HG02678 (cell line): ENCODE measurements around the gene ZCCHC14.
A peak's percentile ranks its signal among the peaks of the same experiment; 100 is the strongest.
"Not testable (repeated sequence)": the region's sequence is repeated elsewhere in the genome, so short reads cannot be mapped to it uniquely, and the experiment has no call there.

Experiments used
- ATAC-seq: cut with Tn5 transposase; IDR thresholded peaks from one replicate; pipeline ENCODE4 v1.9.1; 2021; ENCODE audit warnings: mild to moderate bottlenecking, moderate library complexity; ENCODE audit not compliant: unreplicated experiment

ZCCHC14 gene

DNA sequence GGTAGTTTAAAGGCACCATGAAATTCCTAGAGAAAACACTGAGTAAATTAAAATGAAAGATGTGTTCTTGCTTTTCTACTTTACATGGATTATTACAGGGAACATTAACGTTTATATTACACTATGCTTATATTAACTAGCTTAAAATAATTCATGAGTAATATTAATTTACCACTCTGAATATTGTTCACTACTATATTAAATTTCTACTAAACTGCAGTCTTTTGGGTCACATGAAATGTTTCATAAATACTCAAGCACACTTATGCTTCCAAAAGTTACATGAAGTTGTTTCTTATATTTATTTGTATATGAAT lies 104.0 kb downstream of the ZCCHC14 start:
- no peak for ATAC-seq

DNA sequence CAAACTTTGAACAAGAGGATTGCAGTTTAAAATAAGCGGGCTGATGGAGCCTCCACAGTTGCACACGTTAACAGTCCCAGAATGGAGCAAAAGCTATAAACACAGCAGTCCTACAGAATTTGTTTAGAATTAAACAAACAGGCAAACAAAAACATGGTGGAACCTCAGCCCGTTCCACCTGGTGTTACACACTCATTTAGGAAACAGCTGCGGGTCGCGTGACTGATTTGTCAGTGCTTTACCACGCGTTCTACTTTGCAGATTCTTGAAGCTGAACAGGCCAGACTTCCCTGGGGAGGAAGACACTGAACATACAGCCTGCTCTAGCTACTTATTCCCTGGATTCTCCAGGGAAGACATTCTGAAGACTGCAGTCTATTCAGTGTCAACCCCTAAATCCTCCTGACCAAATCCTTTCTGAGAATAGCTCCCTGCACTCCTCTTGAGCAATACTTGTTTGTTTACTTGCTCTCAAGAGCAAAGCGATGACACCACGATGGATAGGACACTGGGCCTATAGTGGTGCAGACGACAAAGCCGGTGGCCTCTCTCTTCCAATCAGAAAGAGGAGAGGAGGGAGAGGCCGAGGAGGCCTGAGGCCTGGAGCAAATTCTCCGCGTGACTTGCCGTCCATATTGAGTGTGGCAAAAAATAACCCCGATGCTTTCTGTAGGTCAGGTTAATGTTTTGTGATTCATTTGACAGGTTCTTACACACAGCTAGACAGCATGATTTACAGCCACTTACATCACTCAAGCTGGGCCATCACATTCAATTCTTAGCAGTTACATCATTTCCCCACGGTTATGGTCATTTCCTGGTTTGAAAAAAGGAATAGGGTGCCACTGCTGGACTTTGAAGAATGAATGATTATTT lies 104.6 kb downstream of the ZCCHC14 start:
- peak; percentile 46 for ATAC-seq

DNA sequence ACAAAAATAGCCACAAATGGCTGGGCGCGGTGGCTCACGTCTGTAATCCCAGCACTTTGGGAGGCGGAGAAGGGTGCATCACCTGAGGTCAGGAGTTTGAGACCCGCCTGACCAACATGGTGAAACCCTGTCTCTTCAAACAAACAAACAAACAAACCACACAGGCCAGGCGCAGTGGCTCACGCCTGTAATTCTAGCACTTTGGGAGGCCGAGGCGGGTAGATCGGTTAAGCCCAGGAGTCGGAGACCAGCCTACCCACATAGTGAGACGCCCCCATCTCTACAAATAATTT lies 108.0 kb downstream of the ZCCHC14 start:
- ATAC-seq, result not testable (repeated sequence)

DNA sequence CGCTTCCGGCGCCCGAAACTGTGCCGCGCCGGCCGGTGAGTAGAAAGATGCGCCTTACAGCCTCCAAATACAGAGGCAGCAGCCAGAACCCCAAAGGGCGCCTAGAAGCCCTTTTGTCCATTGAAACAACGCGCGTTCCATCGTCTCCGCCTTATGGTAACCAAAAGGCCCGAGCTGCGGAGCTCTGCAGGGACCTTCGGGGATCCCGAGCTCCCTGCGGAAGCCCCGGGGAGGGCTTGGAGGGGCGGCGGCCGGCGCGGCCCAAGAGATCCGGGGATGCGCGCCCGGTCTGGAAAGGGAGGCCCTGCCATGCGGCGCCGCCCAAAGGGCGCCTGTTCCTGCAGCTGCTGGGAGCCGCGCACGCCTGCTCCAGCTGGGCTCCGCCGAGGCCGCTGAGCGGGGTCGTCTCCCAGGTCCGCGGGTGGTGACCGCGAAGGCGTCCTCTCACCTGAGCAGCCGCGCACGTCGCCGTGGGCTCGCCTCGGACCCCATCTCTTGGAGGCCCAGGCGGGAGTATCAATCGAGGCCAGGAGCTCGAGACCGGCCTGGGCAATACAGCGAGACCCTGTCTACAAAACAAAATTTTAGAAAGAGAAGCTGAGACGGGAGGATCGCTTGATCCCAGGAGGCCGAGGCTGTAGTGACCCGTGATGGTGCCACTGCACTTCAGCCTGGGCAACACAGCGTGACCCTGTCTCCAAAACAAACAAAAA lies 108.5 kb downstream of the ZCCHC14 start:
- peak; percentile 8 for ATAC-seq

DNA sequence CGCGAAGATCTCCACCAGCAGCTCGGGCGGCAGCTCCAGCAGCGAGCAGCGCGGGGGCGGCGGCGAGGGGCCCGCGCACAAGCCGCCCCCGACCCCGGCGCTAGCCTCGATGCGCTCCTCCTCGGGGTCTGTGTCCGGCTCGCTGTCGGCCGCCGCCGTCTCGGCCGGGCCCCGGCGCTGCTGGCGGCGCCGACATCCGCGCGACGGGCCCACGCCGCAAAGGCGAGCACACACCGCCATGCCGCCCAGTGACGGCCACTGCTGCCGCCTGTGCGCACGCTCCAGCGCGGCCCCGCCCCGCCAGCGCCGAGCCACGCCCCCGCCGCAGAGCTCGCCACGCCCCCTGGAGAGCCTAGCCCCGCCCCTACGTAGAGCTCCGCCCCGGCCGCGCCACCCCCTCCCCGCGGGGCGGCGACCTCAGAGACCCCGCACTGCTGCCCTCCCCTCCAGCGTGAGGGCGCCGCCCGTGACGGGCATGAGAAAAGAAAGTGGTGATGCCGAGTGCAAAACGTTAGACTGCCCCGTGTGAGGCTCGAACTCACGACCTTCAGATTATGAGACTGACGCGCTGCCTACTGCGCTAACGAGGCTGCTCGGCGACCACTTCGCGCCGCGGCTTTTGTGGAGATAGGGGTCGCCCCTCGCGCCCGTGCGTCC lies 109.2 kb downstream of the ZCCHC14 start, which contains the start of gene FBXO31:
FBXO31 (minus strand) TSS at position 272 of the 657 bp plus-strand sequence; CDS start at position 240, 32 bp downstream.
- ATAC-seq, result peak; percentile 50

DNA sequence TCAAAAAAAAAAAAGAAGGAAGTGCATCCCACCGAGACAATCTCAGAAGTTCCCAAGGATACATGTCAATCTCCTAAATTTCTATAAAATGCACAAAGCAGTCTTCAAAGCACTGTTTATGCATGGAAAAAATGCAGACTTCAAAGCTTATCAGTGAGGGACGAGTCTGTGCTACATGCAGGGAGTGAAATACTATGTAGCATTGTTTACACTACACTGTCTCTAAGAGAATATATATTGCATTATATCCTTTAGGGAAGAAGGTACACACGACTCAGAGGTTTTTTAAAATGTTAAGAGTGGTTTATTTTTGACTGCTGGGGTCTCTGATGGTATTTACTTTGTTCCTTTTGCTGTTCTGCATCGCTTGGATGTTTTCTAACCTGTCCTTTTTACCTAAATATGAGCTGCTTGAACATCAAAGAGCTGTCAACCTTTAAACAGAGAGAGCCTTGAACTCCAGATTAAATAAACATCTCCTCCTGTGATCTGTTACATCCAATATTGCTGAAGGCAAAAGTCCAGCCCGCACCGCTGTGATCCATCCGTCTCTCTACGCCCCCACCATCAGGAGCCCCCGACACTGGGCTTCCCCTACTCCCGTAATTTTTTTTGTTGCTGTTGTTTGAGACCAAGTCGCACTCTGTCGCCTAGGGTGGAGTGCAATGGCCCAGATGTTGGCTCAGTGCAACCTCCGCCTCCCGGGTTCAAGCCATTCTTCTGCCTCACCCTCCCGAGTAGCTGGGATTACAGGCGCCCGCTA lies 110.6 kb downstream of the ZCCHC14 start:
- ATAC-seq, result no peak

DNA sequence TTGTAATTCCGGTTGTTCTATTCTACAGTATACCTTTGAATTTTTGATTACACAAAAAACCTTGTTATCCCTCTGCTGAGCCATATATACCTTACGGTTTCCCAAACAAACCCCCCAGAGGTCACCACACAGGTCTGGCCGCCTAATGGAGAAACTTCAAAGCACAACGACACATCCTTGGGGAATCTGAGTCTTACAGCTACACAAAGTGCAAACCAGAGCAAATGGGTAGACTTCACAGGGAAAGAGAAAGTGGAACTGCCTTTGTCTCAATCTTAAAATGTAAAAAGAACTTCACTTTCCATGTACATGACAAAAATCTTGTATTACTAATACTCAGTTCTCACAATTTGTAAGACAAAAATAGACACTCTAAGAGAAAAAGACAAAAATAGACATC lies 111.9 kb downstream of the ZCCHC14 start:
- ATAC-seq, result no peak

DNA sequence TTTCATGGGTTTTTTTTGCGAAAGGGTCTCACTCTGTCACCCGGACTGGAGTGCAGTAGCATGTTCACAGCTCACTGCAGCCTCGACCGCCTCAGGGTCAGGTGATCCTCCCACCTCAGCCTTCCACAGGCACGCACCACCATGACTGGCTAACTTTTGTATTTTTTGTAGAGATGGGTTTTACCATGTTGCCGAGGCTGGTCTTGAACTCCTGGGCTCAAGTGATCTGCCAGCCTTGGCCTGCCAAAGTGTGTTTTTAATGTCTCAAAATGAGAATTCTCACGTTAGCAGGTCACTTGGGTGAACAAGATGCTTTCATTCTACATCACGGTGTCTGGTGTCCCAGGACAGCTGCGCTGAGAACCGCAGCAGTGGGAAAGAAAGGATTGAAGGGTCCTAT lies 112.4 kb downstream of the ZCCHC14 start:
- ATAC-seq, result no peak

DNA sequence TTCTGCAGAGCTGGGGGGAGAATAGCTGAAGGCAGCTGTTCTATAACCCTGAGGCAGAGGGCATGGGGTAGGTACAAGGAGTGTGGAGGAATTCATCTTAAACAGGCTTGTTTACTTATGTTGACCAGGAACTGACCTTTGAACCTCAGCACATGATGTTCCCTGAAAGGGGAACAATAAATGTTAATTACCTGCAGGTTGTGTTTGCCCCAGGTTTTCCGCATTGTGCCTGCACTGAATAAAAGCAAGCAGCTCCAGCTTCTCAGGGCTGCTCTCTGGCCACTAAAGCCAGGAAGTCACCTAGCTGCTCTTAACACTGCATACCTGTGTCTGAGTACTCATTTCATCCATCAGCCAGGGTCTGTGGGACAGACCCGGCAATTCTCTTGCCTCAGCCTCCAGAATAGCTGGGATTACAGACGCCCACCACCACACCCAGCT lies 113.5 kb downstream of the ZCCHC14 start:
- ATAC-seq, result not testable (repeated sequence)

DNA sequence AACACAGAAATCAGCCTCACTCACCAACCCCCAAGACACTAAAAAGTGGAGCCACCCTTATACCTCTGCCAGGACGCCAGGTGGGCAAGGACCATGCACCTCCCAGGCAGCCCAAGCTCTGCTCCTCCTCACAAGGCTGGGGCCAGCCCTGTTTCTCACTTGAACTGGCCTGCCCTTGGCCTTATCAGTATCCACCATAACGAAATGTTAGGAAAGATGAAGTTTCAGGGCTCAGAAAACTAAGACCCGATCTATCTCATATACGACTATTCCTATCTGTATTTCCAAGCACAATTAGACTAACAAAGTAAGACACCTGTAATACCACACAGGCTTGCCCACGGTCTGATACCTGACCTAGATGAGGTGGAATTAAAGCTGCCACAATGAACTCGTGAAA lies 116.2 kb downstream of the ZCCHC14 start:
- no peak for ATAC-seq

DNA sequence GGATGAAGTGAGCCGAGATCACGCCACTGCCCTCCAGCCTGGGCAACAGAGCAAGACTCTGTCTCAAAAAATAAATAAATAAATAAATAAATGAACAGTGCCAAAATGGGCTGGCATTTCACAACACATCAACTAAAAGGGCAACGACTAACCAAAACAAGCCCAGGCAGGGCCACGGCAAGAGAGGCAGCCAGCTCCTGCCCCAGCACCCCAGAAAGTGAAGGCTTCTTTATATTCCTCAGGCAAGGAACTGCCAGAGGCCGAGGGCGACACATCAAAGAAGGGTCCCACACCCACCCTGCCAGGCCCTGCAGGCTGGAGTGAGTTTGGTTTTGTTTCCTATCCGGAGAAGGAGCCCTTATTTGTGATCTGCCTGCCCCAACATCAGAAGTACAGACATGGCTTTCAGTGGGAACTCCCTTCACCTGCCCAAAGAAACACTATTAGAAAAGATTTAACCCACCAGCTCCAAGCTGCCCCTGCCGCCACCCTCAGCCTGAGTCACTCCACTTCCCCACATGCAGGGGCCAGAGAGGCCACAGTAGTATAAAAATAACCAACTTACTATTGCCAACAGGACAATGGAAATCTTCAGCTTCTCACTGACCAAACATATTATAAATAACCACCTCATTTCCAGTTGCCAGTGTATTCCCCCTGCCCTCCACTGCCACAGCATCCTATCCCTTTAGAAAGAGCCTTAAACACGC lies 117.2 kb downstream of the ZCCHC14 start:
- no peak for ATAC-seq

DNA sequence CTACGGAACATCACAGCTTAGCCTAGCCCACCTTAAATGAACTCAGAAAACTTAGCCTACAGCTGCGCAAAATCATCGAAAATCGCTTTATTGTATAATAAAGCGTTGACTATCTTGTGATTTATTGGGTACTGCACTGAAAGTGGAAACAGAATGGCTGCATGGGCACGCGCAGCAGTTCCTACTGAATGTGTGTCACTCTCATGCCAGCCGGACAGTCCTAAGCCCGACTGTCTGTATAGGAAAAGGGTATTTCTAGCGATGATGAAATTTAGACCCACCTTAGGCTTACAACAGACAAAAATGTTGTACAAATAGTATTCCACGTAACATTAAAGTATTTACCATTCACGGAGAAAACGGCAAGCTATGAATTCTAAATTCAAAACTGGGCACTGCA lies 118.5 kb downstream of the ZCCHC14 start:
- ATAC-seq, result no peak

DNA sequence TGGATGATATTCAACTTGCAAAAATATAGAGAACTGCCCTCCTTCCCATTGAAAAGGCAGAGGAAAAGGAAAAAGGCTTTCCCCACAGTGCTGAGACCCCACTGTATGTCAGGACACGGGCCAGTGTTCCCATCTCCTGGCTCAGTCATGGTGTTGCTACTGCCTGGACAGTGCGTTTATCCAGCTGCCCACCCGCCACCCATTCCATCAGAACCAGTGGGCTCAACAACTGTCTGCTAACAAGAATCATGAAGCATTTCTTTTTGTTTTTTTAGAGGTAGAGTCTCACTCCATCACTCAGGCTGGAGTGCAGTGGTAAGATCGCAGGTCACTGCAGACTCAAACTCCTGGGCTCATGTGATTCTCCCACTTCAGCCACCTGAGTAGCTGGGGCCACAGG lies 120.5 kb downstream of the ZCCHC14 start:
- ATAC-seq, result no peak

DNA sequence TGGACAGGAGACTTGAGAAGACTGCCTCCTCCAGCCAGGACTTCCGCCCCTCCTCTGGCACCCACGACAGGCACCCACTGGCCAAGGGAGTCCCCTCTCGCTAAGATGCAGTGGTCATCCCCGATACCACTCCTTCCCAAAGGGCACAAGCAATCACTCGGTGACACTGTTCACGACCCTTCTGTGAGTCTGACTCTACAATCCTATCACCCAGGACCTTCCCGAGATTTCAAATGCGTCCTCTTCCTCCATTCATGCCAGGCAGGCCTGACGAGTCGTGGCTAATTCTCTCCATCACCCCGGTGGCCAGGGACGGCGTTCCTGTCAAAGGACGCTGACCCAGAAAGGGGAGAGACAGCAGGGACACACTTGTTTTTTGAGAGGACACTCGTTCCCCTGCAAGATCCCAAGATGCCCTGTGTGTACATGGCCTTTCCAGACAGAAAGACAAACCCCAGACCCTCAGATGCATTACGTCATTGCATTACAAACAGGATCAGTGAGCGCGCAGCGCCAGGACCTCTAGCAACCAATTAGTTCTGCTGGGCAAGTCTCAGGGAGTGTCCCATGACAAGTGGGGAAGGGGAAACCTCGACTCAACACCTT lies 121.5 kb downstream of the ZCCHC14 start:
- no peak for ATAC-seq

DNA sequence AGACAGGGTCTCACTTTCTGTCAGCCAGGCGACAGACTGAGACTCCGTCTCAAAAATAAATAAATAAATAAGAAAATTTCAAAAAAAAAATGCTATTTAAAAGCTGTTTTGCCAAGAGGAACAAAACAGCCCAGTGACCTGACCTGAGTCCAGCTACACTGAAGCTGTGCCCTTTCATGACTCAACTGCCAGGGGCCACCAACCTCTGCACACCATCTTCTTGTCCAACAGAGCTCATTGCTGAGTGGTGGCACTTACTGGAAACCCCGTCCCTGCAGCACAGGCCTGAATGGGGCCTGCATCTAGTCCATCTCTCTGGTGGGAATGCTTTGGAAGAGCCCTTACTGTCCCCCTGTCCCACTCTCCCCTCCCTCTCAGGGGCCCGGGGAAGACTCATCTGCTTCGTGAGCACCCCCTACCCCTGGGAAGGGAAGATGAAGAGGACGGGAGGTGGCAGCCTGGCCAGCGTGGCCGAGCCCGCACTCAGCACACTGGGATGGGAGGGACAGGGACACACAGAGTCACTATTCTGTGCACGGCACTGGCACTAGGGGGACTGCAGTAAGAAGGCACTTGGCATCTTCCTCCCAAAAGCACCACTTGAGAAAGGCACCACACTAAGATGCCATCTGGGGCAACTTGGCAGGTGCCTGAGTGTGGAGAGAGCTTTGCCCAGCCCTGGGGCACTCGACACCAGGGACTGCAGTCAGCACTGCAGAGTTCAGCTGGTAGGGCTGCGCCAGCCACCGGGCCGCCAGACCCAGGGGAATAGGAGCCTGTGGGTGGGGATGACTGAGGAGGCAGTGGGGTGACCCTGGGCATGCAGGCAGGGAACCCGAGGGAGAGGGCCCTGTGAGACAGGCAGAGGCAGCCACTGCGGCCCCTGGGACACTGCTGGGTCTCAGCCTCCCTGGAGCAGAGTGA lies 122.8 kb downstream of the ZCCHC14 start:
- ATAC-seq, result no peak

DNA sequence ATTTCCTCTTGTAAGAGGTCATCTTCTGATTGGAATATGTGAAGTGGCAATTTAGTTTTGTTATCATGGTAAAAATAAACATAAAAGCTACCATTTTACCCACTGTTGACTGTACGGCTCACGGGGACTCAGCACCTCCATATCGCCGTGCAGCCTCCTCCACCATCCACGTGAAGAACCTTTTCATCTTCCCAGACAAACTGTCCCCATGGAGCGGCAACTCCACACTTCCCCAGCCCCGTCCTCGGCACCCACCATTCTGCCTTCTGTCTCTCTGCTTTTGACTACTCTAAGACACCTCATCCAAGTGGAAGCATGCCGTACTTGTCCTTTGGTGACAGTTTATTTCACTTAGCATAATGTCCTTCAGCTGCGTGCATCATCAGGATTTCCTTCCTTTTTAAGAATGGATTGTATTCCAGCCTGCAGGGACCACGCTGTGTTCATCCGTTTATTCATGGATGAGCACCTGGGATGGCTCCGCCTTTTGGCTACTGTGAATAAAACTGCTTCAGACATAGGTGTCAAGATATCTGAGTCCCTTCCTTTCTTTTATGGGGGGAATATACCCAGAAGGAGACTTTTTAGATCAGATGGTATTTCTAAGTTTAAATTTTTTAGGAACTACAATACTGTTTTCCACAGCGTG lies 123.6 kb downstream of the ZCCHC14 start:
- ATAC-seq, result no peak

DNA sequence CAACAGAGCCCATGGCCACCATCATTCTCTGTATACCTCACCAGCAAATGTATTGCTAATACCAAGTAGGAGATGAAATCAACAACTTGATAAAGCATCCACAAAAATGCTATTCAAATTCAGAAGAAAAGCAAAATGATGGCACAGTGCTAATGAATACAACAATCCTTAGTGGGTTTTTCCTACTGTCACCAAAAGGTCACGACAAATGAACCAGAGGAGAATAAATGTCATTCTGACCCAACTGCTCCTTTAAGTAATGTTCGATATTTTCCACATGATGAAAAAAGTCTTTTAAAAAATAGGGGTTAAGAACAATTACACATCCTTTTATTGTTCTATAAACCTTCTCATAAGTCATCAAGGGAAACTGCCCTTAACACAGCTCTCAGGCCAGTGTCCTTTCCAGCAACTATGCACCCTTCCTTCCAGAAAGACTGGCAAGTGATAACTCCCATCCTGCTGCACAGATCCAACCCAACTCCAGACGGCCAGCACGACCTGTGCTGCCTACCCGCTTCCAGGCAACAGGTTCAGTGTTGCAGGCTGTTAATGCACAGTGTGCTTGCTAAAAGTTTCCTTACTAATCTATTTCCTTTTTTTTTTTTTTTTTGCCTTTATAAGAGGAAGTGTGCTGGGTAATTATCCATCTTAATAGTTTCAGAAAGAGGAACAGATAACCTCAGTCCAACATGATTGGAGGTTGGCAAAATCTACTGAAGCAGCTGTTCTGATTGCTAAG lies 124.6 kb downstream of the ZCCHC14 start:
- no peak for ATAC-seq

DNA sequence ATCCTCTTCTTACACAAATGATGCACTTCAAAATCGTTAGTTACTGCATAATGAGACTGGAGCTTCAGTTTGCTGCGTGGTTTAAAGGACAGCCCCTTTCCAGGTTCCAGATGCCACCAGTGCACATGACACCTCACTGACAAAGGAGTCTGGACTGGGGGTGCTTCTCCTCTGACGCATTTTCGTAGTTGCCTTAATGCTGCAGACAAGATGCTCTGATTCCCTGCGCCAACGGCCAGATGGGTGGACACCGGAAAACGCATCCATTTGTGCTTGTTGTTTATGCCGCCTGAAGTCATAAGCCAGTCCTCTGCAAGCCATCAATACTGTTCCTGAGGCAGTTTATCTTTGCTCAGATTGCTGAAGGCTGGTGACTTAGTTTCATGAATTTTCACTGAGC lies 125.3 kb downstream of the ZCCHC14 start:
- no peak for ATAC-seq
